GM10847 (cell line): ENCODE data around the gene RASGEF1C.

ENCODE experiments used
- POLR2A ChIP-seq: IDR thresholded peaks from 2 replicates; pipeline ENCODE4 v1.6.1; 2011; ENCODE audit not compliant: insufficient read length; ENCODE audit errors: extremely low read depth

Gene RASGEF1C

GRCh38 chr5:180084638-180085561 lies 124.1 kb downstream of the RASGEF1C start:
- no peak for TF ChIP-seq POLR2A

- no peak for TF ChIP-seq POLR2A
Measured at GRCh38 chr5:180083529-180084060, 125.4 kb downstream of the RASGEF1C start.

GRCh38 chr5:180082633-180083420 lies 126.2 kb downstream of the RASGEF1C start:
- no peak for TF ChIP-seq POLR2A

- TF ChIP-seq POLR2A = no peak
Measured at GRCh38 chr5:180081481-180081880, 127.5 kb downstream of the RASGEF1C start.

- no peak for TF ChIP-seq POLR2A
Measured at GRCh38 chr5:180080486-180081280, 128.3 kb downstream of the RASGEF1C start.

GRCh38 chr5:180079702-180080466 lies 129.1 kb downstream of the RASGEF1C start:
- no peak for TF ChIP-seq POLR2A

- TF ChIP-seq POLR2A = no peak
Measured at GRCh38 chr5:180078348-180078747, 130.7 kb downstream of the RASGEF1C start.

- no peak for TF ChIP-seq POLR2A
Measured at GRCh38 chr5:180077594-180078284, 131.3 kb downstream of the RASGEF1C start.

- no peak for TF ChIP-seq POLR2A
Measured at GRCh38 chr5:180075703-180076102, 133.3 kb downstream of the RASGEF1C start.

GRCh38 chr5:180074462-180074861 lies 134.5 kb downstream of the RASGEF1C start:
- no peak for TF ChIP-seq POLR2A

GRCh38 chr5:180072556-180072955 lies 136.5 kb downstream of the RASGEF1C start:
- TF ChIP-seq POLR2A = no peak

GRCh38 chr5:180072256-180072548 lies 136.8 kb downstream of the RASGEF1C start:
- TF ChIP-seq POLR2A = no peak

GRCh38 chr5:180071531-180072255 lies 137.3 kb downstream of the RASGEF1C start, which contains the start of gene RNF130:
Gene RNF130 (minus strand): TSS chr5:180071759. CDS start chr5:180071702, 57 bp downstream.
- no peak for TF ChIP-seq POLR2A
